CD4-positive, alpha-beta T cell treated with Interferon alpha-2 for 1 hour (primary cell): Measurements from ENCODE around the gene LRRFIP1.
"Not testable (repeated sequence)": the region's sequence is repeated elsewhere in the genome, so short reads cannot be mapped to it uniquely, and the experiment has no call there.

Experiments
- DNase-seq, 2 donors: peaks; one replicate each; pipeline ENCODE4 v3.0.0-alpha.2; 2020 to 2022

The LRRFIP1 gene

DNA sequence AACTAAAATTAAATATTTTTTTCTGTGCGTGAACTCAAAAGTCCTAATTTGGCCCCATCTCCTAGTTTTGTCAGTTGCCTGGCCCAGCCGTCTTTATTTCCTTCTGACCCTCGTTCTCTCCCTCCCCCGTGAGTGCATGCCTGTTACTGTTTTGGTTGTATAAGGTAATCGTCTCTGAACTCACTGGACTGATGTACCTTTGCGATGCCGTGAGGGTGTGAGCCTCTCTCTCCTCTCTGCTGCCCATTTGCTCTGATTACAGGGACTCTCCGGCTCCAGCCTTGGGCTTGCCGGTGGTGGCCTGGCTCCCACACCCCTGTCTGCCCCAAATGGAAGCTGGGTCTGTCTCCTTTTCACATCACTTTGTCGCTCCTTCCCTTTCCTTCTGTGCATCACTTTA is 104.7 kb downstream of the LRRFIP1 start:
- no peak for DNase-seq

DNA sequence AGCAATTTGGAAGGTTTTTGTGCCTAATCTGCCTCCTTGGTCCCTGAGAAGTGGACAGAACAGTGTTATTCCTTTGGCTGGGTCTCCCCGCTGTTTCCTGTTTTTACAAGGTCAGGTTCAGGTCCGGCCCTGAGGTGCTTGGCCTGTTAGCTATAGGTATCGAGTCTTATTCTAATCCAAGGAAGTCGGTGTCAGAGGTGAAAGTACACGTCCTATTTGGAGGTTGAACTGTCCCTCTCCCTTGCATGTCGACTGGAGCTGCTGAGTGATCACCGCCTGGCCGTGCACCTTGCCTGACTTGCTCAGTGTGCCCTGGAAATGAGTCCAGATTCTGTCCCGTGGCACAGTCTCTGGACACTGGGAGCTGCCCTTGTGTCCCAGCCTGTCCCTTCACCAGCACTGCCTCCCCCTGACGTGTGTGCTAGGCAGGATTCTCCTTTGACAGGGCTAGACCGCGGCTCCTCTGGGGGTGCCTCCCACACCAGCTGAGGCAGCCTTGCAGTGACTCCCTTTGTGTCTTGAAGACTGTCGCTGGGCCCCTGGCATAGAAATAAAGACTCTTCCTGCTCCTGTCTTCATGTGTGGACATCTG is 105.5 kb downstream of the LRRFIP1 start:
- DNase-seq = no peak

GRCh38 chr2:237733677-237734300 is 106.4 kb downstream of the LRRFIP1 start:
- DNase-seq = no peak

GRCh38 chr2:237734905-237735623 is 107.7 kb downstream of the LRRFIP1 start:
- no peak for DNase-seq

- DNase-seq = no peak
Observed at GRCh38 chr2:237735798-237736197, 108.4 kb downstream of the LRRFIP1 start.

- no peak for DNase-seq
Observed at GRCh38 chr2:237736783-237737182, 109.4 kb downstream of the LRRFIP1 start.

- no peak for DNase-seq
Observed at GRCh38 chr2:237737196-237737865, 109.9 kb downstream of the LRRFIP1 start.

GRCh38 chr2:237738255-237738654 is 110.9 kb downstream of the LRRFIP1 start:
- no peak for DNase-seq

GRCh38 chr2:237739101-237739500 is 111.7 kb downstream of the LRRFIP1 start:
- DNase-seq = no peak

GRCh38 chr2:237742191-237742590 is 114.8 kb downstream of the LRRFIP1 start:
- DNase-seq = no peak

DNA sequence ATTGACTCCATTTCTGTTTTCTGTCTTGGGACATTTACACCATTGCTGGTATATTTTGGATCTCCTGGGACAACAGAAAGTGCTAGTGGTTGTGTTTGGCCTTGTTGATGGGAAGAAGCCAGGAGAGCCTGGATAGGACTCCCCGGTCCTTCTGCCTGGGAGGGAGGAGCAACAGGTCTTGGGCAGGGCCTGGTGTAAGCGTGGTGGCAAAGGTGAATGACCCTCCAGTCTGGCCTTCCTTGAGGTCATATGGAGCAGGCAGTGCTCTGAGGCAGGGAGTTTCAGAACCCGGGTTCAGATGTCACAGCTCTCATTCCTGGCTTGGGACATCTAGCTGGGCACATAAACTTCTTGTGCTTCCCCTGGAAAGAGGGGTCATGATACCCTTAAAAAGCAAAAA is 115.2 kb downstream of the LRRFIP1 start:
- DNase-seq = no peak

DNA sequence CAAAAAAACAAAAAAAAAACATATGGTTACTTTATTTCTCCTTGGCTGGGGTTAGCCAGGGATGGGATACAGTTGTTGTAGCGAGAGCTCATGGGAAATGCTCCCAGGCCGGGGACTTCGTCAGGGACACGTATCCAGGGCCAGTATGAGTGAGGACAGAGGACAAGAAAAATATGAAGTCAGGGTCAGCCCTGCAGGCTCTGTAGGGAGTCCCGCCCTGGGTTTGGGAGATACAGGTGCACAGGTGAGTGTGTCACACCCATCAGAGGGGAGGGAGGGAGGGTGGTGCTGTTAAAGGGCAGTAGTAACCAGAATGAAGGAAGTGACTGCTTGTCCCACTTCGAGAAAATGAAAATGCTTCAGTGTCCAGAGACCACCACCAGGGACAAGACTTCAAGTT is 115.6 kb downstream of the LRRFIP1 start:
- no peak for DNase-seq

- DNase-seq = no peak
Observed at GRCh38 chr2:237743561-237744269, 116.3 kb downstream of the LRRFIP1 start.

DNA sequence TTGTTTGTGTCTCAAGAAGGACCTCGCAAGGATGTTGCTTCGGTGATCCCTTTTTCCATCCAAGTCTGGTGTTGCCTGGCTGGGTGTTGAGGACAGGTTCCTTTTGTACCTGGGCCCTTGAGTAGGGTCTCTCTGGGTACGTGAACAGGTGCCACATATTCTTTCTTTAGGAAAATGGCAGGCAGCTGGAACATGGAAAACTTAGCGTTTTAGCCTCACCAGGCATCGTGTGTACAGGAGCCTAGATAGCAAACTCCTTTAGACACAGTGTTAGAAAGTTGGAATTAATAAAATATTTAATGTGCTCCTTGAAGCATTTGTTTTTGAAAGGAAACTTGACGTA is 116.9 kb downstream of the LRRFIP1 start:
- DNase-seq = no peak

GRCh38 chr2:237744613-237745249 is 117.3 kb downstream of the LRRFIP1 start:
- peak; percentile 70 to 81 for DNase-seq

DNA sequence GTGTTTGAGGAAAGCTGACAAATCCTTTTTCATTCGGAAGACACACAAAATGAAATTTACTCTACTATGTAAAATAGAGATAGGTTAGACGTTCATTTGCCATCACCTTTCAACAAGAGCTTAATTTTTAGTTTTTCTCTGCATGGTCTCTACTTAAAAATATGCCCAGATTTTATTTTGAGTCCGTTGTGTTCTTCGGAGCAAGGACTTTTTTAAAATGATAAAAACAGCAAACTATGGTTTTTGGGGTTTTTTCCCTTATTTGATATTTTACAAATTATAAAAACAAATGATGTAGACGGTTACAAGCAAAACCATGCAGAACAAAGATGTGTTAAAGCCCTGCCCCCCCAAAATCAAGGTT is 117.8 kb downstream of the LRRFIP1 start:
- no peak for DNase-seq

GRCh38 chr2:237746302-237747080 is 119.1 kb downstream of the LRRFIP1 start:
- no peak for DNase-seq

- DNase-seq = no peak
Observed at GRCh38 chr2:237747189-237747588, 119.8 kb downstream of the LRRFIP1 start.

DNA sequence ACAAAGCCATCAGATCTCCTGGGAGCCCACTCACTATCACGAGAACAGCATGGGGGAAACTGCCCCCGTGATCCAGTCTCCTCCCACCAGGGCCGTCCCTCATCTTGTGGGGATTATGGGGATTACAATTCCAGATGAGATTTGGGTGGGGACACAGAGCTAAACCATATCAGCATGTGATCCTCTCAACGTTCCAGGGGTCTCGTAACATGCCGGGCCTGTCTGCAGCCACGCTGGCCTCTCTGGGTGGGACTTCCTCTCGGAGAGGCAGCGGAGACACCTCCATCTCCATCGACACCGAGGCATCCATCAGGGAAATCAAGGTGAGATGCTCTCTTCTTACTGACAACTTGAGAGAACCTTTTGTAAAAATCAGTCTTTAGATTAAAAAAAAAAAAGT is 121.6 kb downstream of the LRRFIP1 start:
- DNase-seq = no peak

DNA sequence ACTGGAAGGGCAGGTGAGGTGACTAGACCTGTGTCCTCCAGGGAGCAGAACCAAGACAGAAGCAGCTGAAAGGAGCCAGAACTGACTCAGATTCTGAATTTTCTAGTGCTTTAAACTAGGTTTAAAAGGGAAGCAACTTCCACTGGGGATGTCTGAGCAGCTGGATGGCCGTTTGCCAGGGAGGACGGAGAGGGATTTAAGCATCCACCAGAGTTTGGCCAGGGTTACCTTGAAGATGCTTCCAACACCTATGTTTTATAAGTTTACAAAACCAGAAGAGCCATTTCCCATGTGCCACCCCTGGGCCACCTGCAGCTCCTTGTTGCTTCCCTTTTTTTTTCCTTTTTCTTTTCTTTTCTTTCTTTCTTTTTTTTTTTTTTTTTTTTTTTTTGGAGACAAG is 122.6 kb downstream of the LRRFIP1 start:
- DNase-seq = no peak

DNA sequence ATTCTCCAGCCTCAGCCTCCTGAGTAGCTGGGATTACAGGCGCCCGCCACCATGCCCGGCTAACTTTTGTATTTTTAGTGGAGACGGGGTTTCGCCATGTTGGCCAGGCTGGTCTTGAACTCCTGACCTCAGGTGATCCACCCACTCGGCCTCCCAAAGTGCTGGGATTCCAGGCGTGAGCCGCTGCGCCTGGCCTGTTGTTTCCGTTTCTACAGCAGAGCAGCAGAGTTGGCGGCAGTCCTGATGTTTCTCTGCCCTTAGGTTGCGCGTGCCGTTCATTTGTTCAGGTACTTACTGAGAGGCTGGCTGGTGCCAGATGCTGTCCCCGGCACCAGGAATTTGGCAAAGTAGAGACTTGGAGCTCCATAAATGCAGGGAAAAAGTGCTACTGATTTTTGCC is 123.1 kb downstream of the LRRFIP1 start:
- DNase-seq = not testable (repeated sequence)

- DNase-seq = peak; percentile 28 to 33
Observed at GRCh38 chr2:237752761-237753165, 125.4 kb downstream of the LRRFIP1 start.
